IPS-11a (cell line): Measurements from ENCODE around the gene OR8H2.
"Not testable (repeated sequence)": the region's sequence is repeated elsewhere in the genome, so short reads cannot be mapped to it uniquely, and the experiment has no call there.

Source experiments
- H3K4me3 ChIP-seq: one replicate; pipeline ENCODE4 v1.5.1; 2013; ENCODE audit warnings: low read depth, low read length, control low read depth

Gene OR8H2

GRCh38 chr11:56103210-56103737 lies at the start of gene OR8H2:
TSS of gene OR8H2 (plus strand) at chr11:56103687. CDS start at chr11:56105043, 1,356 bp downstream.
- no peak within 1 kb of the TSS for H3K4me3 ChIP-seq

GRCh38 chr11:56056366-56056765 lies 47.1 kb upstream of the OR8H2 start:
- not testable (repeated sequence) for H3K4me3 ChIP-seq

- not testable (repeated sequence) for H3K4me3 ChIP-seq
Measured at GRCh38 chr11:56057661-56058237, 45.7 kb upstream of the OR8H2 start.

GRCh38 chr11:56058260-56058780 lies 45.2 kb upstream of the OR8H2 start:
- not testable (repeated sequence) for H3K4me3 ChIP-seq

GRCh38 chr11:56066980-56067379 lies 36.5 kb upstream of the OR8H2 start:
- no peak overlapping the region for H3K4me3 ChIP-seq

- H3K4me3 ChIP-seq, result no peak overlapping the region
Measured at GRCh38 chr11:56089697-56090096, 13.8 kb upstream of the OR8H2 start.

- no peak within 1 kb of the TSS for H3K4me3 ChIP-seq
Measured at GRCh38 chr11:56093008-56093407, 10.5 kb upstream of the OR8H2 start, which contains the start of gene OR8I2. TSS of gene OR8I2 (plus strand) at chr11:56093308. CDS start at chr11:56093308, 0 bp downstream.

GRCh38 chr11:56122073-56122472 lies 18.6 kb downstream of the OR8H2 start, which contains the start of gene OR8H3:
TSS of gene OR8H3 (plus strand) at chr11:56122373. CDS start at chr11:56122373, 0 bp downstream.
- no peak within 1 kb of the TSS for H3K4me3 ChIP-seq

- H3K4me3 ChIP-seq, result no peak within 1 kb of the TSS
Measured at GRCh38 chr11:56140151-56140661, 36.7 kb downstream of the OR8H2 start, which contains the start of gene OR8J3. TSS of gene OR8J3 (minus strand) at chr11:56140201. CDS start at chr11:56137718, 2,483 bp downstream.

- not testable (repeated sequence) for H3K4me3 ChIP-seq
Measured at GRCh38 chr11:56143681-56144080, 40.2 kb downstream of the OR8H2 start.

- H3K4me3 ChIP-seq, result no peak overlapping the region
Measured at GRCh38 chr11:56151376-56151775, 47.9 kb downstream of the OR8H2 start.

- no peak overlapping the region for H3K4me3 ChIP-seq
Measured at GRCh38 chr11:56152333-56152732, 48.8 kb downstream of the OR8H2 start.
